Neural progenitor cell (in vitro differentiated cells): ENCODE results near the gene PPP2R2B.

Experiments used
- CTCF ChIP-seq: fragments of 200-600 bp; sonication (generic); IDR thresholded peaks from 2 replicates; pipeline ENCODE4 v1.5.1; 2017; ENCODE audit warnings: antibody characterized with exemption, mild to moderate bottlenecking
- EZH2 ChIP-seq: fragments of 200-600 bp; sonication (generic); IDR thresholded peaks from 2 replicates; pipeline ENCODE4 v1.6.1; 2017; ENCODE audit warnings: antibody characterized with exemption, mild to moderate bottlenecking, moderate library complexity
- EZH2phosphoT487 ChIP-seq: fragments of 200-600 bp; sonication (generic); IDR thresholded peaks from 2 replicates; pipeline ENCODE4 v1.6.1; 2017; ENCODE audit warnings: antibody characterized with exemption

- TF ChIP-seq CTCF (no peak), EZH2phosphoT487 (no peak), EZH2 (no peak)
Measured at GRCh38 chr5:146796144-146796543, 82.4 kb downstream of the PPP2R2B start.
